ENCODE results near the gene PANK3. TPM values are rescaled to one million over a fixed set of nuclear protein-coding genes. Genes with fewer than 3 reads are reported as not detected.

PANK3 gene
- total and polyA plus RNA-seq, 10 of the 15 experiments (the other 5 are each of a cell fraction or from before 2014, with no cell fraction given), result 4.7 to 43.7 (median 23.9) TPM

GRCh38 chr5:168599826-168600225, 20.7 kb upstream of the PANK3 start:
- in situ Hi-C loops (cut with MboI), result no loop called here

DNA sequence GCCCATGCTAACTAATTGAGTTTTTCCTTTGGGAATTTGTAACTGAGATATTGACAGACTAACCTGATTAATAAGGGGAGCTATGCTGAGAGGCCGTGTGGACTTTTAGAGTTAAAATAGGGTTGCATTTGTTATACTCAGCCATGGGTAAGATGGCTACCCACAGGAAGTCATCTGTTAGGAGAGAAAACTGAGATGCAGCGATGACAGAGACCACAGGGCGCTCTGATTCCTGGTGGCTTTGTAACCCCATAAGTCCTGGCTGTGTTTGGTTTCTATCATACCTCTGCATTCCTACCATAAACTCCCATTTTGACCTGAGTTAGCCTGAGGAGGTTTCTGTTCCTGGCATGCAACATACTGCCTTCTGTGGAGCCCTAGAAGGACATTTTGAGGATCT, 19.5 kb upstream of the PANK3 start:
- ATAC-seq (no peak), DNase-seq (ENCODE audit: low read depth, low spot score) (no peak), FAIRE-seq (no peak)
- no peak overlapping the region for H3K9ac ChIP-seq (ENCODE audit: control insufficient read depth, insufficient read depth, low read length)
- no peak overlapping the region for H3K27ac ChIP-seq (ENCODE audit: control insufficient read depth, insufficient read depth)
- no peaks in the 10 kb centered on the region for H3K79me2 ChIP-seq (ENCODE audit: control insufficient read depth, insufficient read depth, low read length)
- no peak overlapping the region for H3K4me2 ChIP-seq (ENCODE audit: control insufficient read depth, insufficient read depth)
- no peaks in the 10 kb centered on the region for H4K20me1 ChIP-seq (ENCODE audit: control insufficient read depth, insufficient read depth)
- intact Hi-C loops (cut with micrococcal nuclease; ENCODE audit: unreplicated experiment), result no loop called here
- SMC1A ChIA-PET (ENCODE audit: uncharacterized antibody, unreplicated experiment), result no interaction called here
- no peak overlapping the region for H3K4me3 ChIP-seq
- RAD21 ChIA-PET (ENCODE audit: unreplicated experiment), result no interaction called here
- H2AFZ ChIP-seq (ENCODE audit: control insufficient read depth, low read depth, low read length), result no peak overlapping the region; the same call in 1 of the 2 replicates
- BruUV-seq (replicated peaks), result no TSS peak
- POLR2A ChIA-PET, result no interaction called here
- no peaks in the 10 kb centered on the region; the same call in 2 of the 3 replicates for H3K9me3 ChIP-seq (replicated peaks; ENCODE audit: control insufficient read depth, insufficient read depth, low read length)
- no peaks in the 10 kb centered on the region for H3K36me3 ChIP-seq (ENCODE audit: control insufficient read depth in 2 of 2, insufficient read depth in 2 of 2, low read length in 1 of 2)
- in situ Hi-C loops (cut with MboI), result no loop called here
- H3K27me3 ChIP-seq (replicated peaks in 1 of 2; ENCODE audit: control insufficient read depth in 2 of 2, insufficient read depth in 2 of 2, low read length in 1 of 2), result no peaks in the 10 kb centered on the region
- CTCF ChIA-PET, result no interaction called here
- 16% methylated on average over 3 of the region's 3 CpGs for WGBS (ENCODE audit: insufficient coverage, insufficient replicate concordance, low lambda C conversion rate, missing lambda C conversion rate)
- no peaks in the 10 kb centered on the region for H3K4me1 ChIP-seq (ENCODE audit: control insufficient read depth, insufficient read depth, low read length)
- TF ChIP-seq BACH1 (IDR thresholded peaks at IDR 0.05; ENCODE audit: borderline replicate concordance) (no peak), ZSCAN29 (IDR thresholded peaks at IDR 0.05) (no peak), ETV6 (conservative IDR thresholded peaks at IDR 0.05 in 1 of 2, IDR thresholded peaks at IDR 0.05 in 1 of 2; ENCODE audit: borderline replicate concordance in 1 of 2, low read depth in 1 of 2) (no peak), FOS (IDR thresholded peaks at IDR 0.05; ENCODE audit: borderline replicate concordance, extremely low read depth, insufficient read length) (no peak), MTA3 (IDR thresholded peaks at IDR 0.05; ENCODE audit: borderline replicate concordance, low read length) (no peak)
- TF ChIP-seq, protein P1, sequence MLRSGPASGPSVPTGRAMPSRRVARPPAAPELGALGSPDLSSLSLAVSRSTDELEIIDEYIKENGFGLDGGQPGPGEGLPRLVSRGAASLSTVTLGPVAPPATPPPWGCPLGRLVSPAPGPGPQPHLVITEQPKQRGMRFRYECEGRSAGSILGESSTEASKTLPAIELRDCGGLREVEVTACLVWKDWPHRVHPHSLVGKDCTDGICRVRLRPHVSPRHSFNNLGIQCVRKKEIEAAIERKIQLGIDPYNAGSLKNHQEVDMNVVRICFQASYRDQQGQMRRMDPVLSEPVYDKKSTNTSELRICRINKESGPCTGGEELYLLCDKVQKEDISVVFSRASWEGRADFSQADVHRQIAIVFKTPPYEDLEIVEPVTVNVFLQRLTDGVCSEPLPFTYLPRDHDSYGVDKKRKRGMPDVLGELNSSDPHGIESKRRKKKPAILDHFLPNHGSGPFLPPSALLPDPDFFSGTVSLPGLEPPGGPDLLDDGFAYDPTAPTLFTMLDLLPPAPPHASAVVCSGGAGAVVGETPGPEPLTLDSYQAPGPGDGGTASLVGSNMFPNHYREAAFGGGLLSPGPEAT (IDR thresholded peaks at IDR 0.05; ENCODE audit: low read depth), result no peak
- TF ChIP-seq, protein P2, sequence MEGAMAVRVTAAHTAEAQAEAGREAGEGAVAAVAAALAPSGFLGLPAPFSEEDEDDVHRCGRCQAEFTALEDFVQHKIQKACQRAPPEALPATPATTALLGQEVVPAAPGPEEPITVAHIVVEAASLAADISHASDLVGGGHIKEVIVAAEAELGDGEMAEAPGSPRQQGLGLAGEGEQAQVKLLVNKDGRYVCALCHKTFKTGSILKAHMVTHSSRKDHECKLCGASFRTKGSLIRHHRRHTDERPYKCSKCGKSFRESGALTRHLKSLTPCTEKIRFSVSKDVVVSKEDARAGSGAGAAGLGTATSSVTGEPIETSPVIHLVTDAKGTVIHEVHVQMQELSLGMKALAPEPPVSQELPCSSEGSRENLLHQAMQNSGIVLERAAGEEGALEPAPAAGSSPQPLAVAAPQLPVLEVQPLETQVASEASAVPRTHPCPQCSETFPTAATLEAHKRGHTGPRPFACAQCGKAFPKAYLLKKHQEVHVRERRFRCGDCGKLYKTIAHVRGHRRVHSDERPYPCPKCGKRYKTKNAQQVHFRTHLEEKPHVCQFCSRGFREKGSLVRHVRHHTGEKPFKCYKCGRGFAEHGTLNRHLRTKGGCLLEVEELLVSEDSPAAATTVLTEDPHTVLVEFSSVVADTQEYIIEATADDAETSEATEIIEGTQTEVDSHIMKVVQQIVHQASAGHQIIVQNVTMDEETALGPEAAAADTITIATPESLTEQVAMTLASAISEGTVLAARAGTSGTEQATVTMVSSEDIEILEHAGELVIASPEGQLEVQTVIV (IDR thresholded peaks at IDR 0.05; ENCODE audit: borderline replicate concordance, partially characterized antibody), result no peak

More at GRCh38 chr5:168599826-168600225, 20.7 kb upstream of the PANK3 start:
- BruUV-seq (replicated peaks), result no TSS peak
- ChIA-PET POLR2A (interaction anchor here (1.0 kb wide), 1 partner anchor 8 kb away, joined by 4 read pairs; no protein-coding TSS in a partner anchor), RAD21 (ENCODE audit: unreplicated experiment) (no interaction called here), CTCF (no interaction called here), SMC1A (ENCODE audit: uncharacterized antibody, unreplicated experiment) (no interaction called here)
- no peak overlapping the region for H3K9ac ChIP-seq (ENCODE audit: control insufficient read depth, insufficient read depth, low read length)
- ATAC-seq (no peak), FAIRE-seq (no peak), DNase-seq (ENCODE audit: low read depth, low spot score) (no peak)
- H3K27me3 ChIP-seq (replicated peaks in 1 of 2; ENCODE audit: control insufficient read depth in 2 of 2, insufficient read depth in 2 of 2, low read length in 1 of 2), result no peaks in the 10 kb centered on the region
- H3K4me1 ChIP-seq (ENCODE audit: control insufficient read depth, insufficient read depth, low read length), result no peaks in the 10 kb centered on the region
- no peak overlapping the region for H3K4me2 ChIP-seq (ENCODE audit: control insufficient read depth, insufficient read depth)
- TF ChIP-seq, protein P3, sequence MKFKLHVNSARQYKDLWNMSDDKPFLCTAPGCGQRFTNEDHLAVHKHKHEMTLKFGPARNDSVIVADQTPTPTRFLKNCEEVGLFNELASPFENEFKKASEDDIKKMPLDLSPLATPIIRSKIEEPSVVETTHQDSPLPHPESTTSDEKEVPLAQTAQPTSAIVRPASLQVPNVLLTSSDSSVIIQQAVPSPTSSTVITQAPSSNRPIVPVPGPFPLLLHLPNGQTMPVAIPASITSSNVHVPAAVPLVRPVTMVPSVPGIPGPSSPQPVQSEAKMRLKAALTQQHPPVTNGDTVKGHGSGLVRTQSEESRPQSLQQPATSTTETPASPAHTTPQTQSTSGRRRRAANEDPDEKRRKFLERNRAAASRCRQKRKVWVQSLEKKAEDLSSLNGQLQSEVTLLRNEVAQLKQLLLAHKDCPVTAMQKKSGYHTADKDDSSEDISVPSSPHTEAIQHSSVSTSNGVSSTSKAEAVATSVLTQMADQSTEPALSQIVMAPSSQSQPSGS (IDR thresholded peaks at IDR 0.05; ENCODE audit: low read length), result no peak
- TF ChIP-seq RBBP5 (conservative IDR thresholded peaks at IDR 0.05), result no peak
- TF ChIP-seq NR2C1 (IDR thresholded peaks at IDR 0.05), result no peak
- intact Hi-C loops (cut with micrococcal nuclease; ENCODE audit: unreplicated experiment), result no loop called here
- H3K4me3 ChIP-seq, result no peak overlapping the region
- H3K27ac ChIP-seq (ENCODE audit: control insufficient read depth, insufficient read depth), result no peak overlapping the region
- 97% methylated on average over 10 of the region's 10 CpGs for WGBS (ENCODE audit: insufficient coverage, insufficient replicate concordance, low lambda C conversion rate, missing lambda C conversion rate)
- H3K9me3 ChIP-seq (replicated peaks; ENCODE audit: control insufficient read depth, insufficient read depth, low read length), result no peaks in the 10 kb centered on the region; the same call in 2 of the 3 replicates
- no peaks in the 10 kb centered on the region for H3K79me2 ChIP-seq (ENCODE audit: control insufficient read depth, insufficient read depth, low read length)
- no peak overlapping the region for H2AFZ ChIP-seq (ENCODE audit: control insufficient read depth, low read depth, low read length)
- H3K36me3 ChIP-seq (ENCODE audit: control insufficient read depth in 2 of 2, insufficient read depth in 2 of 2, low read length in 1 of 2), result no peaks in the 10 kb centered on the region
- no peaks in the 10 kb centered on the region for H4K20me1 ChIP-seq (ENCODE audit: control insufficient read depth, insufficient read depth)
